ENCODE data around the gene PAX2. TPM values are rescaled to one million over a fixed set of nuclear protein-coding genes. Genes with fewer than 3 reads are reported as not detected.

PAX2 gene
- polyA plus RNA-seq, 3 donors = not detected

GRCh38 chr10:100749059-100749308, 3.6 kb downstream of the PAX2 start:
- H3K27me3 Mint-ChIP-seq (ENCODE audit: low read depth in 3 of 3) = peaks cover 80 to 98% (median 95%) of the 10 kb centered on the region in 3 donors
- no peak overlapping the region for H3K27ac ChIP-seq (ENCODE audit: low read depth in 1 of 2, low read length in 2 of 2)
- peaks cover 6% of the 10 kb centered on the region for H3K4me1 Mint-ChIP-seq
- H3K79me2 ChIP-seq (ENCODE audit: insufficient read depth, low read length) = no peaks in the 10 kb centered on the region
- H3K27me3 ChIP-seq (ENCODE audit: control insufficient read depth in 2 of 2, insufficient read depth in 2 of 2, low read length in 2 of 2) = peaks cover 86 to 93% of the 10 kb centered on the region in 2 donors
- peaks cover 0 to 6% of the 10 kb centered on the region in 2 donors for H3K36me3 Mint-ChIP-seq
- H3K4me2 ChIP-seq (replicated peaks; ENCODE audit: extremely low read depth, low read length, poor library complexity, severe bottlenecking) = no peak overlapping the region
- no peaks in the 10 kb centered on the region for H4K20me1 ChIP-seq (ENCODE audit: insufficient read depth, low read length)
- H3K9me3 Mint-ChIP-seq = peaks cover 0 to 20% (median 7%) of the 10 kb centered on the region in 7 donors
- H3K9ac ChIP-seq (ENCODE audit: insufficient read depth, low read length, poor library complexity, severe bottlenecking) = no peak overlapping the region
- peak overlapping the region in 1 of 2 donors; percentile 58 for H3K4me3 Mint-ChIP-seq
- no peak overlapping the region for H3K4me3 ChIP-seq (replicated peaks in 1 of 3; ENCODE audit: low read depth in 2 of 3, low read length in 3 of 3)
- no peak for TF ChIP-seq CTCF (IDR thresholded peaks at IDR 0.05)
- WGBS (ENCODE audit: insufficient coverage) = 7% methylated on average over 6 of the region's 8 CpGs
- no peak for DNase-seq
- H3K27ac Mint-ChIP-seq = no peak overlapping the region
- H3K36me3 ChIP-seq (replicated peaks in 1 of 2; ENCODE audit: control insufficient read depth in 1 of 2, insufficient read depth in 2 of 2, low read length in 2 of 2) = no peaks in the 10 kb centered on the region
- peaks cover 0 to 41% of the 10 kb centered on the region in 2 donors for H3K9me3 ChIP-seq (replicated peaks in 1 of 2; ENCODE audit: control insufficient read depth in 1 of 2, insufficient read depth in 1 of 2, low read length in 2 of 2)
- no peaks in the 10 kb centered on the region for H3K4me1 ChIP-seq (ENCODE audit: control insufficient read depth in 1 of 2, insufficient read depth in 2 of 2, low read length in 2 of 2)
- H2AFZ ChIP-seq (ENCODE audit: insufficient read depth, low read depth, low read length, poor library complexity, severe bottlenecking) = no peak overlapping the region
- intact Hi-C loops (cut with micrococcal nuclease) = loop anchor here in 1 of 2 donors (10.0 kb wide), 1 partner anchor 84 kb away; no protein-coding TSS in a partner anchor

GRCh38 chr10:100749309-100750217, 4.2 kb downstream of the PAX2 start:
- Histone ChIP-seq H3K36me3 (replicated peaks in 1 of 2; ENCODE audit: control insufficient read depth in 1 of 2, insufficient read depth in 2 of 2, low read length in 2 of 2) (no peaks in the 10 kb centered on the region), H4K20me1 (ENCODE audit: insufficient read depth, low read length) (no peaks in the 10 kb centered on the region), H3K4me3 (replicated peaks in 1 of 3; ENCODE audit: low read depth in 2 of 3, low read length in 3 of 3) (no peak overlapping the region), H3K9me3 (replicated peaks in 1 of 2; ENCODE audit: control insufficient read depth in 1 of 2, insufficient read depth in 1 of 2, low read length in 2 of 2) (peaks cover 0 to 36% of the 10 kb centered on the region in 2 donors), H3K27me3 (ENCODE audit: control insufficient read depth in 2 of 2, insufficient read depth in 2 of 2, low read length in 2 of 2) (peaks cover 86 to 93% of the 10 kb centered on the region in 2 donors), H3K27ac (ENCODE audit: low read depth in 1 of 2, low read length in 2 of 2) (no peak overlapping the region), H3K79me2 (ENCODE audit: insufficient read depth, low read length) (no peaks in the 10 kb centered on the region), H3K4me1 (ENCODE audit: control insufficient read depth in 1 of 2, insufficient read depth in 2 of 2, low read length in 2 of 2) (no peaks in the 10 kb centered on the region), H3K4me2 (replicated peaks; ENCODE audit: extremely low read depth, low read length, poor library complexity, severe bottlenecking) (no peak overlapping the region), H2AFZ (ENCODE audit: insufficient read depth, low read depth, low read length, poor library complexity, severe bottlenecking) (no peak overlapping the region), H3K9ac (ENCODE audit: insufficient read depth, low read length, poor library complexity, severe bottlenecking) (no peak overlapping the region)
- Mint-ChIP-seq H3K36me3 (peaks cover 0 to 6% of the 10 kb centered on the region in 2 donors), H3K27me3 (ENCODE audit: low read depth in 3 of 3) (peaks cover 77 to 96% (median 92%) of the 10 kb centered on the region in 3 donors), H3K9me3 (peaks cover 0 to 20% (median 7%) of the 10 kb centered on the region in 7 donors), H3K27ac (peak overlapping the region in 1 of 7 donors; percentile 33), H3K4me1 (peaks cover 6% of the 10 kb centered on the region), H3K4me3 (peak overlapping the region in 1 of 2 donors; percentile 58)
- DNase-seq = no peak
- intact Hi-C loops (cut with micrococcal nuclease) = loop anchor here in 1 of 2 donors (10.0 kb wide), 1 partner anchor 85 kb away; no protein-coding TSS in a partner anchor
- TF ChIP-seq CTCF (IDR thresholded peaks at IDR 0.05) = no peak
- 11% methylated on average over 43 of the region's 50 CpGs for WGBS (ENCODE audit: insufficient coverage)

Measured in CD14-positive monocyte (primary cell).